OCI-LY7 (cell line): ENCODE results near the gene E4F1. TPM values are rescaled to one million over a fixed set of nuclear protein-coding genes. Genes with fewer than 3 reads are reported as not detected.

Source experiments
- BruUV-seq: library from RNA; stranded (reverse); fragments of 400-500 nt; replicated peaks from 2 replicates; lab custom pipeline; 2021; lab: Mats Ljungman, UMichigan
- CTCF ChIA-PET: fragments of 300-600 bp; sonication (Branson Sonifier 250); formaldehyde crosslinking; loops from one replicate; lab custom pipeline; 2022; ENCODE audit warnings: antibody characterized with exemption; ENCODE audit not compliant: unreplicated experiment; lab: Charles Lee
- POLR2A ChIA-PET: fragments of 300-600 bp; sonication (Branson Sonifier 250); formaldehyde crosslinking; loops from one replicate; lab custom pipeline; 2022; ENCODE audit warnings: antibody characterized with exemption; lab: Charles Lee
- DNase-seq: peaks from one replicate; pipeline ENCODE4 v3.0.0-alpha.2; 2015; ENCODE audit warnings: low spot score
- H2AFZ ChIP-seq: fragments of 200-600 bp; sonication (generic), shearing (Covaris generic); 2 replicates; pipeline ENCODE4 v1.6.1; 2014; ENCODE audit warnings: mild to moderate bottlenecking, antibody characterized with exemption, low read length, moderate library complexity
- H3K27ac ChIP-seq: fragments of 200-600 bp; sonication (generic); 2 replicates; pipeline ENCODE4 v1.5.1; 2014; ENCODE audit warnings: mixed run types, low read depth, mild to moderate bottlenecking, moderate library complexity, low read length, inconsistent platforms; ENCODE audit not compliant: poor library complexity, severe bottlenecking
- H3K36me3 ChIP-seq: fragments of 200-600 bp; sonication (generic); 2 replicates; pipeline ENCODE4 v1.6.1; 2014; ENCODE audit warnings: mild to moderate bottlenecking, antibody characterized with exemption, low read length, moderate library complexity, mixed read lengths; ENCODE audit not compliant: insufficient read depth
- H3K4me1 ChIP-seq: fragments of 200-600 bp; sonication (generic); 2 replicates; pipeline ENCODE4 v1.5.1; 2014; ENCODE audit warnings: mild to moderate bottlenecking, low read length; ENCODE audit not compliant: insufficient read depth, poor library complexity, severe bottlenecking
- H3K4me2 ChIP-seq: fragments of 200-600 bp; sonication (generic); 2 replicates; pipeline ENCODE4 v1.6.1; 2014; ENCODE audit warnings: mild to moderate bottlenecking, low read length
- H3K4me3 ChIP-seq: fragments of 200-600 bp; sonication (generic); 2 replicates; pipeline ENCODE4 v1.5.1; 2014; ENCODE audit warnings: mild to moderate bottlenecking, low read depth, low read length; ENCODE audit not compliant: poor library complexity, severe bottlenecking
- H3K79me2 ChIP-seq: fragments of 200-600 bp; sonication (generic); 2 replicates; pipeline ENCODE4 v1.6.1; 2016; ENCODE audit warnings: low read depth, mild to moderate bottlenecking, low read length, moderate library complexity, mixed read lengths; ENCODE audit not compliant: insufficient read depth
- H3K9me2 ChIP-seq: fragments of 200-600 bp; sonication (generic); 2 replicates; pipeline ENCODE4 v1.6.1; 2016; ENCODE audit warnings: mild to moderate bottlenecking, low read length, mixed read lengths; ENCODE audit not compliant: insufficient read depth
- H3K9me3 ChIP-seq: fragments of 200-600 bp; sonication (generic); 2 replicates; pipeline ENCODE4 v1.6.1; 2014; ENCODE audit warnings: mild to moderate bottlenecking, mixed run types, low read length, mixed read lengths
- H4K20me1 ChIP-seq: fragments of 200-600 bp; sonication (generic); 2 replicates; pipeline ENCODE4 v1.6.1; 2014; ENCODE audit warnings: mild to moderate bottlenecking, antibody characterized with exemption, low read length, moderate library complexity, mixed read lengths; ENCODE audit not compliant: insufficient read depth
- CTCF ChIP-seq: fragments of 200-600 bp; sonication (generic); conservative IDR thresholded peaks from 2 replicates; pipeline ENCODE4 v1.5.1; 2014; ENCODE audit warnings: mild to moderate bottlenecking, antibody characterized with exemption, low read length, moderate library complexity, mixed read lengths
- EZH2phosphoT487 ChIP-seq: fragments of 200-600 bp; sonication (generic); IDR thresholded peaks from 2 replicates; pipeline ENCODE4 v1.6.1; 2018; ENCODE audit warnings: low read depth, borderline replicate concordance, mild to moderate bottlenecking, mixed run types, antibody characterized with exemption, low read length, moderate library complexity, mixed read lengths
- intact Hi-C: fragments of 100-400 bp; cut with micrococcal nuclease; formaldehyde crosslinking; loops from one replicate; pipeline ENCODE4 v1.10.0; 2022; ENCODE audit not compliant: unreplicated experiment
- total RNA-seq, 2 experiments: library from RNA; depleted of rRNA in 1 of 2; stranded (reverse); fragments of >200 nt in 1 of 2; shearing (Covaris generic) in 1 of 2; gene quantifications; 2 replicates each; pipeline ENCODE4 v1.2.3, GENCODE V29; 2014 to 2022

E4F1 gene
- total RNA-seq, 2 experiments from 2014 or later: 42.3 to 59.6 TPM

- no peak for TF ChIP-seq EZH2phosphoT487
- no peak for TF ChIP-seq CTCF
- no peaks in the 10 kb centered on the region for H3K9me3 ChIP-seq
- no peaks in the 10 kb centered on the region for H3K4me1 ChIP-seq
- H3K4me3 ChIP-seq: no peak overlapping the region
- no peak for DNase-seq
- ChIA-PET POLR2A (no interaction called here), CTCF (no interaction called here)
- H2AFZ ChIP-seq: no peak overlapping the region
- peaks cover 60% of the 10 kb centered on the region for H3K36me3 ChIP-seq
- H3K79me2 ChIP-seq: no peaks in the 10 kb centered on the region
- no peaks in the 10 kb centered on the region for H4K20me1 ChIP-seq
- no peak overlapping the region for H3K4me2 ChIP-seq
- intact Hi-C loops: no loop called here
- no peaks in the 10 kb centered on the region for H3K9me2 ChIP-seq
- BruUV-seq: no TSS peak
- H3K27ac ChIP-seq: no peak overlapping the region
Observed at GRCh38 chr16:2174396-2175131, 48.8 kb upstream of the E4F1 start.

DNA sequence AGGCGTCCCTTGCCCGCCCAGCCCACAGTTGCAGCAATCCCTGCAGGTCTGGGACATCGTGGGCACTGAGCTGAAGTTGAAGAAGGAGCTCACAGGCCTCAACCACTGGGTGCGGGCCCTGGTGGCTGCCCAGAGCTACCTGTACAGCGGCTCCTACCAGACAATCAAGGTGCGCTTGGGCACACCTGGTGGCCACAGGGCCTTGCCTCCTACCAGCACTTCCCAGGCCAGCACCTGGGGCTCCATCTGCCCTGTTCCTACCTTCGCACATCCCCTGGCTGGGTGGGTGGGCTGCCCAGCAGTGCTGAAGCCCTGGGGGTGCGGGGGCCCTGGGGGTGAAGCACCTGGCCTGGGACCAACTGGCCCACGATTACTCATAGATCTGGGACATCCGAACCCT, 47.9 kb upstream of the E4F1 start:
- H2AFZ ChIP-seq: no peak overlapping the region
- H3K4me3 ChIP-seq: no peak overlapping the region
- no TSS peak for BruUV-seq
- ChIA-PET CTCF (no interaction called here), POLR2A (no interaction called here)
- TF ChIP-seq CTCF: no peak
- no peaks in the 10 kb centered on the region for H3K9me3 ChIP-seq
- no peaks in the 10 kb centered on the region for H4K20me1 ChIP-seq
- peaks cover 60% of the 10 kb centered on the region for H3K36me3 ChIP-seq
- no peaks in the 10 kb centered on the region for H3K9me2 ChIP-seq
- no peaks in the 10 kb centered on the region for H3K79me2 ChIP-seq
- intact Hi-C loops: no loop called here
- H3K4me1 ChIP-seq: no peaks in the 10 kb centered on the region
- no peak for DNase-seq
- no peak overlapping the region for H3K4me2 ChIP-seq
- H3K27ac ChIP-seq: no peak overlapping the region

DNA sequence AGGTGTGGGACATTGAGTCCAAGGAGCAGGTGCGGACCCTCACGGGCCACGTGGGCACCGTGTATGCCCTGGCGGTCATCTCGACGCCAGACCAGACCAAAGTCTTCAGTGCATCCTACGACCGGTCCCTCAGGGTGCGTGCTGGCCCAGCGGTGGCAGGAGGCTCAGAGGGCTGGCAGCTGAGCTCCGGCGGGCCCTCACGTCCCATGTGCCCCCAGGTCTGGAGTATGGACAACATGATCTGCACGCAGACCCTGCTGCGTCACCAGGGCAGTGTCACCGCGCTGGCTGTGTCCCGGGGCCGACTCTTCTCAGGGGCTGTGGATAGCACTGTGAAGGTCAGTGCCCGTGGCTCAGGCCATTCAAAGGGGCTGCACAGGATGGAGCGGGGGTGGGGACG, 47.3 kb upstream of the E4F1 start:
- TF ChIP-seq CTCF (no peak), EZH2phosphoT487 (no peak)
- Histone ChIP-seq H3K9me3 (no peaks in the 10 kb centered on the region), H2AFZ (no peak overlapping the region), H3K4me3 (no peak overlapping the region), H3K9me2 (no peaks in the 10 kb centered on the region), H3K27ac (no peak overlapping the region), H3K36me3 (peaks cover 60% of the 10 kb centered on the region), H4K20me1 (no peaks in the 10 kb centered on the region), H3K4me1 (no peaks in the 10 kb centered on the region), H3K79me2 (no peaks in the 10 kb centered on the region), H3K4me2 (no peak overlapping the region)
- BruUV-seq: no TSS peak
- DNase-seq: no peak
- ChIA-PET CTCF (no interaction called here), POLR2A (no interaction called here)
- intact Hi-C loops: no loop called here
